IPS DF 4.7 (cell line): ENCODE results near the gene PC.
"Not testable (repeated sequence)": the region's sequence is repeated elsewhere in the genome, so short reads cannot be mapped to it uniquely, and the experiment has no call there.

Experiments
- DNase-seq: peaks from one replicate; pipeline ENCODE4 v3.0.0-alpha.2; 2013; ENCODE audit warnings: low spot score; ENCODE audit errors: extremely low read depth

The PC gene

GRCh38 chr11:66800720-66801428 is 157.3 kb downstream of the PC start:
- DNase-seq: no peak

- not testable (repeated sequence) for DNase-seq
These were observed 158.4 kb downstream of the PC start for GRCh38 chr11:66799815-66800214.
